ENCODE measurements around the gene NMNAT2. TPM values are rescaled to one million over a fixed set of nuclear protein-coding genes. Genes with fewer than 3 reads are reported as not detected.

The NMNAT2 gene
- total RNA-seq, 1 experiment from 2014 or later = 4.7 TPM

GRCh38 chr1:183416850-183417771 lies 1.1 kb downstream of the NMNAT2 start:
- no peaks in the 10 kb centered on the region for H3K36me3 Mint-ChIP-seq (ENCODE audit: insufficient read depth, unreplicated experiment)
- no peak for TF ChIP-seq CTCF (IDR thresholded peaks at IDR 0.05; ENCODE audit: unreplicated experiment)
- H3K27me3 Mint-ChIP-seq (ENCODE audit: insufficient read depth, unreplicated experiment) = peaks cover 24% of the 10 kb centered on the region
- no peak overlapping the region for H3K27ac Mint-ChIP-seq (ENCODE audit: low read depth, unreplicated experiment)
- POLR2A ChIA-PET = interaction anchor here (0.7 to 0.9 kb wide), 2 partner anchors 16 to 314 kb away, joined by 3 to 4 read pairs; no protein-coding TSS in a partner anchor
- no peak for DNase-seq (ENCODE audit: unreplicated experiment)
- no TSS peak for BruUV-seq (replicated peaks)
- CTCF ChIA-PET = interaction anchor here (0.7 to 1.0 kb wide), 3 partner anchors 18 to 45 kb away, joined by 3 to 4 read pairs (median 3); no protein-coding TSS in a partner anchor
- H3K4me3 Mint-ChIP-seq (ENCODE audit: unreplicated experiment) = peak overlapping the region; percentile 80
- H3K9me3 Mint-ChIP-seq (ENCODE audit: unreplicated experiment) = no peaks in the 10 kb centered on the region
- peaks cover 17% of the 10 kb centered on the region for H3K4me1 Mint-ChIP-seq (ENCODE audit: insufficient read depth, unreplicated experiment)
- intact Hi-C loops (cut with micrococcal nuclease) = no loop called here

DNA sequence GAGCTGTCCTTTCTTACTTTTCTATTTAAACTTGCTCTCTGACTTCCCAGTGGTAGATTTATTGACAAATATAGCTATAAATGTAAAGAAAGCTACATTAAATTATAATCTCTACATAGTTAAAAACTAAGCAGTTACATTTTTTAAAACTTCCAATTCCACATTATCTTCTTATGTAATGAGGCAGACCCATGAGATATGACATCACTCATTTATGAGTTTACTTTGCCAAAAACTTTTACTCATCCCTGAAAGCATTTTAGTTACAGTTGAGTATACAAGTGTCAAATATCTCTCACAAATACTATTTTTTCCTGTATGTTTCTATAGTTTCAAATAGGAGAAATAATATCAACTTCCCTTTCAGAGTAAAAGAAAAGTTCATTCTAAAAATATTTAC lies 3.8 kb downstream of the NMNAT2 start:
- ChIA-PET CTCF (interaction anchor here (0.6 kb wide), 1 partner anchor 217 kb away, joined by 3 read pairs; no protein-coding TSS in a partner anchor), POLR2A (interaction anchor here (0.9 to 1.5 kb wide), 2 partner anchors 56 to 144 kb away, joined by 3 to 4 read pairs; no protein-coding TSS in a partner anchor)
- DNase-seq (ENCODE audit: unreplicated experiment) = no peak
- Mint-ChIP-seq H3K4me3 (ENCODE audit: unreplicated experiment) (no peak overlapping the region), H3K9me3 (ENCODE audit: unreplicated experiment) (no peaks in the 10 kb centered on the region), H3K27me3 (ENCODE audit: insufficient read depth, unreplicated experiment) (peaks cover 23% of the 10 kb centered on the region), H3K27ac (ENCODE audit: low read depth, unreplicated experiment) (no peak overlapping the region), H3K36me3 (ENCODE audit: insufficient read depth, unreplicated experiment) (no peaks in the 10 kb centered on the region), H3K4me1 (ENCODE audit: insufficient read depth, unreplicated experiment) (peaks cover 23% of the 10 kb centered on the region)
- BruUV-seq (replicated peaks) = no TSS peak
- TF ChIP-seq CTCF (IDR thresholded peaks at IDR 0.05; ENCODE audit: unreplicated experiment) = no peak
- intact Hi-C loops (cut with micrococcal nuclease) = no loop called here

DNA sequence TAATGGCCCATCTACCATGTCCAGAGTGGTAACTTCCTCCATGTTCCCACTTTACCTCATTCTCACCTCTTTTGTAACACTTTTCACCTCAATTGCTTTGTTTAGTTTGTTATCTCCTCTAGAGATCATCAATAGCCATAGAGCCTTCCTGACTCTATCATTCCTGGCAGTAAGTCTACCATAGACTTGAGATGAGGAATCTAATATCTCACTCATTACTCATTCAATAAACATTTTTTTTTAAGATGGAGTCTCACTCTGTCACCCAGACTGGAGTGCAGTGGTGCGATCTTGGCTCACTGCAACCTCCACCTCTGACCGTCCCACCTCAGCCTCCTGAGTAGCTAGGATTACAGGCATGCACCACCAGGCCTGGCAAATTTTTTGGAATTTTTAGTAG lies 7.1 kb downstream of the NMNAT2 start:
- no peak for TF ChIP-seq CTCF (IDR thresholded peaks at IDR 0.05; ENCODE audit: unreplicated experiment)
- intact Hi-C loops (cut with micrococcal nuclease) = no loop called here
- POLR2A ChIA-PET = interaction anchor here (0.9 kb wide), 1 partner anchor 23 kb away, joined by 3 read pairs; no protein-coding TSS in a partner anchor
- BruUV-seq (replicated peaks) = no TSS peak
- no peaks in the 10 kb centered on the region for H3K9me3 Mint-ChIP-seq (ENCODE audit: unreplicated experiment)
- H3K4me3 Mint-ChIP-seq (ENCODE audit: unreplicated experiment) = no peak overlapping the region
- CTCF ChIA-PET = no interaction called here
- no peaks in the 10 kb centered on the region for H3K36me3 Mint-ChIP-seq (ENCODE audit: insufficient read depth, unreplicated experiment)
- peaks cover 5% of the 10 kb centered on the region for H3K4me1 Mint-ChIP-seq (ENCODE audit: insufficient read depth, unreplicated experiment)
- no peak for DNase-seq (ENCODE audit: unreplicated experiment)
- H3K27me3 Mint-ChIP-seq (ENCODE audit: insufficient read depth, unreplicated experiment) = no peaks in the 10 kb centered on the region
- H3K27ac Mint-ChIP-seq (ENCODE audit: low read depth, unreplicated experiment) = no peak overlapping the region

DNA sequence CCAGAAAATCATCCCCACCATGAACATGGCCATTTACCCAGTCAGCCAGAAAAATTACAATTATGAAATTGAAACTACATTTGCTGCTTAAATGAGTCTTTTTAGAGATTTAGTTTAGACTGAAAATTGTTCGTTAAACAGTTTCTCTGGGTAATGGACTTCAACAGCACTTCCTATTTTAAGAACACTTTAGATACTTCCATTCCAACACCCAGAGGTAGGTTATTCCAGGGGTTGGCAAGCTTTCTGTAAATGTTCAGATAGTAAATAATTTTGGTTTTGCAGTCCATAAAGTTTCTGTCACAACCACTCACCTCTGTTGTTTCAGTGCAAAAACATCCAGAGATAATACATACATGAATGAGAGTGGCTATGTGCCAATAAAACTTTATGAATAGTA lies 10.2 kb downstream of the NMNAT2 start:
- intact Hi-C loops (cut with micrococcal nuclease) = no loop called here
- TF ChIP-seq CTCF (IDR thresholded peaks at IDR 0.05; ENCODE audit: unreplicated experiment) = no peak
- Mint-ChIP-seq H3K9me3 (ENCODE audit: unreplicated experiment) (no peaks in the 10 kb centered on the region), H3K4me1 (ENCODE audit: insufficient read depth, unreplicated experiment) (peaks cover 5% of the 10 kb centered on the region), H3K27me3 (ENCODE audit: insufficient read depth, unreplicated experiment) (peaks cover 10% of the 10 kb centered on the region), H3K4me3 (ENCODE audit: unreplicated experiment) (no peak overlapping the region), H3K36me3 (ENCODE audit: insufficient read depth, unreplicated experiment) (no peaks in the 10 kb centered on the region), H3K27ac (ENCODE audit: low read depth, unreplicated experiment) (no peak overlapping the region)
- BruUV-seq (replicated peaks) = no TSS peak
- no peak for DNase-seq (ENCODE audit: unreplicated experiment)
- CTCF ChIA-PET = no interaction called here
- POLR2A ChIA-PET = no interaction called here

All from MCF 10A (cell line).